Hepatic stellate cell (primary cell): ENCODE data around the gene USP12.
"Not testable (repeated sequence)": the region's sequence is repeated elsewhere in the genome, so short reads cannot be mapped to it uniquely, and the experiment has no call there.

ENCODE experiments used
- DNase-seq: peaks from one replicate; pipeline ENCODE4 v3.0.0; 2011; ENCODE audit warnings: low spot score

USP12 gene

DNA sequence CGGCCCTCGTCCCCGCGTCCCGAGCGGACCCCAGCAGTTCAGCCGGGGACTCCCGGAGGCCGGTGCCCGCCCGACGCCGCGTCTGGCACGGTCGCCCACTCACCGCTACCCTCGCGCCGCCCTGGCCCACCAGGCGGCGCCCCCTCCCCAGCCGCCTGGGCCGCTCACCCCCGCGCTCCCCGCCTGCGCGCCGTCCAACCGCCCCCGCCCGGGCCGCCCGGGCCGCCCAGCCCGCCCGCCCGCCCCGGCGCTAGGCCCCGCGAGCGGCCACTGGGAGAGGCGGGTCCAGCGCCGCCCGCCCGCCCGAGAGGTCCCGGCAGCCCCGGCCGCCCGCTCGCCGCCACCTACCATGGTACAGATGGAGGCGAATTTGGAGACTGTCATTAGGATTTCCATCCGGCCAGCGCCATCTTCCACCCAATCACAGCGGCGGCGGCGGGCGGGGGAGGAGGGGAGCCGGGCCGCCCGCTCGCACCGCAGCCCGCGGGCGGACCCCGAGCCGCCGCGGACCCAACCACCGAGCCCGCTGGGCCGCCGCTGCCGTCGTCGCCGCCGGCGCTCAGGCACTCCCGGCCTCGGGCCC is at the start of gene USP12:
TSS of gene USP12 (minus strand) at position 568 of the 583 bp plus-strand sequence. CDS start at position 396, 172 bp downstream.
- DNase-seq: peak; percentile 22

GRCh38 chr13:27219611-27220010 is 48.0 kb upstream of the USP12 start:
- no peak for DNase-seq

- DNase-seq: not testable (repeated sequence)
Observed at GRCh38 chr13:27218861-27219260, 47.2 kb upstream of the USP12 start.

DNA sequence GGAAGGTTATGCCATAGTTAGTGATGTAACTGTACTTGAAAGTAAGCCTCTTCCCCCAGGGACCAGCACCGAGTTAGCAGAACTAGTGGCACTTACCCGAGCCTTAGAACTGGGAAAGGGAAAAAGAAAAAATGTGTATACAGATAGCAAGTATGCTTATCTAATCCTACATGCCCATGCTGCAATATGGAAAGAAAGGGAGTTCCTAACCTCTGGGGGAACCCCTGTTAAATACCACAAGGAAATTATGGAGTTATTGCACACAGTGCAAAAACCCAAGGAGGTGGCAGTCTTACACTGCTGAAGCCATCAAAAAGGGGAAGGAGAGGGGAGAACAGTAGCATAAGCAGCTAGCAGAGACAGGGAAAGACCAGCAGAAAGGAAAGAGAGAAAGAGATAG is 46.2 kb upstream of the USP12 start:
- DNase-seq: not testable (repeated sequence)

DNA sequence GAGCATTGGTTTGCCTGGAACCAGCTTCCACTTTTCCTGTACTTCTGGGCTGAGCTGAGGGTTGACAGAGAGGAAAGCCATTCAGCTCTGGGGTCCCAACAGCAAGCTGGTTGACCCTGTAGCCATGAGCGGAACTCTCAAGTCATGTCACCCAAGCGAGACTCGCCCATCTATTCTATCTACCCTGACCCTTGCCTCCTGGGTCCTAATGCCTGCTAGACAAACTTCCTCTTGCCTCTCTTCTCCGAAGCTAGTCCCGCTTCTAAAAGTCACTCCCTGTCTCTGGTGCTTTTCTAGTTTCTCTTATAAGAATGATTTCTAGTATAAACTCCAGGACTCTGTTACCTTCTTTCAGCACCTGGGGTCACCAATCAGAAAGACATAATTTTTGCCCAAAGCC is 41.8 kb upstream of the USP12 start:
- DNase-seq: not testable (repeated sequence)

DNA sequence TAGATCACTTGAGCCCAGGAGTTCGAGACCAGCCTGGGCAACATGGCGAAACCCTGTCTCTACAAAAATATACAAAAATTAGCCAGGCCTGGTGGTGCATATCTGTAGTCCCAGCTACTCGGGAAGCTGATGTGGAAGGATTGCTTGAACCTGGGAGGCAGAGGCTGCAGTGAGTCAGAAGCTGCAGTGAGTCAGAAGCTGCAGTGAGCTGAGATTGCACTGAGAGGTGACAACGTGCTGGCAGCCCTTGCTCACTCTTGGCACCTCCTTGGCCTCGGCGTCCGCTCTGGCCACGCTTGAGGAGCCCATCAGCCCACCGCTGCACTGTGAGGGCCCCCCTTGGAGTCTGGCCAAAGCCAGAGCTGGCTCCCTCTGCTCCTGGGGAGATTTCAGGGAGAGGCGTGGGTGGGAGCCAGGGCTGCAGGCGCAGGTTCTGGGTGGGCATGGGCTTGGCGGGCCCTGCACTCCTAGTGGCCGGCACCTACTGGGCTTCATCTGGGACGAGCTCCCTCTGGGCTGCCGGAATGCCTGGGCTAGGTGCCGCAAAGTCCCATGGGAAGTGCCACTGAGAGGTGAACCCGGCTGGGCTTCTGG is 40.3 kb upstream of the USP12 start:
- no peak for DNase-seq

GRCh38 chr13:27211271-27211670 is 39.7 kb upstream of the USP12 start:
- DNase-seq: no peak

GRCh38 chr13:27208514-27208913 is 36.9 kb upstream of the USP12 start:
- DNase-seq: no peak

DNA sequence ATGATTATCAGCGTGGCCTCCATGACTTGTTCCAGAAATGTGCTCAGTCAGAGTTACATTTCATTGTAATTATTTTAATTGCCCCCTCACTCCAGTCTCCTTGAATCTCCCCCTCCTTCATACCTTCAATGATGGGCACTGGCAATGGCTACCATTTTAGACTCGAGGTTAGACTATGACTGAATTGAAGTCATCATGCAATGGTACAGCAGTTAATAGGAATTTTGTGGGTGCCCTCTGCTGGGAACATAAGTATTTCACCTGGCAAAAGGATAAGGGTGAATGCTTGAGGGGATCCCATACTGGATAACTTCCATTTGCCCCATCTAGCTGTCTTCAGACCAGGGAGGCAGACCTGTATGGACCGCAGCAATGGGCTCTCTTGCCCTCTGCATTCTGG is 32.2 kb upstream of the USP12 start:
- no peak for DNase-seq

DNA sequence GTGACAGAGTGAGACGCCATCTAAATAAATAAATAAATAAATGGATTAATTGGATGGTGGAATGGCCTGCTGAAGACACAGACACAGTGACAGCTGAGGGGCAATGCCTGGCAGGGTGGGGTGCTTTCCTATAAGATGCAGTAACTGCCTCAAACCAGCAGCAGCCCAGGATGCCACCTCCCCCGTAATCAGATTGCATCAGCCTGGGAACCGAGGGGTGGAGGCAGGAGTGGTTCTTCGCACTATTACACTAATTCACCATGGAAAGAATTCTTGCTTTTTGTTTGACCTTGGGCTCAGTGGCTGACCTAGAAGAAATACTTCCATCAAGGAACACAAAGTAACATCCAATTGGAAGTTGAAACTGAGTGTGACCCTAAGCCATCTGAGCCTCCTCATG is 31.6 kb upstream of the USP12 start:
- DNase-seq: no peak

DNA sequence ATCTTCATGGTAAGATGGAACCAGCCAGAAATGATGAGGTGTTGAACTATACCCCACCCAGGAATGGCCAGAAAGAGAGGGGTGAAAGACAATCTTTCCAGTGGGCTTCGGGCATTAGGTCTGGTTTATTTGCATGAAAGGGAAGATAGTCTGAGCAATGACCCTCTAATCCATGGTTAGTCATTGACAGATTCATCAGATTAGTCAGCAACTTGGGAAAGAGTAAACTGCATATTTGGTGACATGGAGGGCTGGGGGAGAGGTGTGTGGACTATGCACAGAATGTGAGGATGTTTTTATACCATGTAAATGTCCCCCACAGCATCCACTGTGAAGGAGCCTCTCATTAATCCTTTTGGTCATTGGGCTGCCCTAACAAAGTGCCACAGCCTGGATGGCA is 30.1 kb upstream of the USP12 start:
- no peak for DNase-seq

- DNase-seq: no peak
Observed at GRCh38 chr13:27200413-27201070, 28.9 kb upstream of the USP12 start.

GRCh38 chr13:27199696-27200095 is 28.1 kb upstream of the USP12 start:
- DNase-seq: no peak

GRCh38 chr13:27199211-27199610 is 27.6 kb upstream of the USP12 start:
- DNase-seq: no peak

- DNase-seq: peak; percentile 78
Observed at GRCh38 chr13:27194895-27195764, 23.5 kb upstream of the USP12 start.

GRCh38 chr13:27194209-27194608 is 22.6 kb upstream of the USP12 start:
- no peak for DNase-seq

GRCh38 chr13:27193496-27193895 is 21.9 kb upstream of the USP12 start:
- DNase-seq: no peak

DNA sequence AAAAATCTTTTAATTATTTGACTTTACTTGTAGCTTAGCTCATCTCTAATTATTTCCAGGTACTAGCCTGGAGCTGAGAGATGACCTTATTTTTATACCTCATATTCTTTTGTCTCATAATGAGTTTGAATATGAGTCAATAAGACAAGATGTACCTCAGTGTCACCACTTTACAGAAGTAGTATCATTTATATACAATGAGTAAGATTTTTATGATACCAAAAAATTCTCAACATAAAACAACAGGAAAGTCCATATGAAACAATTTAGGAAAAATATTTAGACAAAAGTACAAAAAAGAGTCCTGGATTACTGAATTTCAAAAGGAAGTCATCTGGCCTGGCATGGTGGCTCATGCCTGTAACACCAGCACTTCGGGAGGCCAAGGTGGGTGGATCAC is 21.4 kb upstream of the USP12 start:
- no peak for DNase-seq

DNA sequence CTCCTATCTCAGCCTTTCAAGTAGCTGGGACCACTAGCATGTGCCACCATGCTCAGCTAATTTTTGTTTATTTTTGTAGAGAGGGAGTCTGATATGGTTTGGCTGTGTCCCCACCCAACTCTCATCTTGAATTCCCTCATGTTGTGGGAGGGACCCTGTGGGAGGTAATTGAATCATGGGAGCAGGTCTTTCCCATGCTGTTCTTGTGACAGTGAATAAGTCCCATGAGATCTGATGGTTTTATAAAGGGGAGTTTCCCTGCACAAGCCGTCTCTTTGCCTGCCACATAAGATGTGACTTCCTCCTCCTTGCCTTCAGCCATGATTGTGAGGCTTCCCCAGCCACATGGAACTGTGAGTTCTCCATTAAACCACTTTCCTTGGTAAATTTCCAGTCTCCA is 20.8 kb upstream of the USP12 start:
- DNase-seq: not testable (repeated sequence)

GRCh38 chr13:27189192-27189591 is 17.6 kb upstream of the USP12 start:
- no peak for DNase-seq

DNA sequence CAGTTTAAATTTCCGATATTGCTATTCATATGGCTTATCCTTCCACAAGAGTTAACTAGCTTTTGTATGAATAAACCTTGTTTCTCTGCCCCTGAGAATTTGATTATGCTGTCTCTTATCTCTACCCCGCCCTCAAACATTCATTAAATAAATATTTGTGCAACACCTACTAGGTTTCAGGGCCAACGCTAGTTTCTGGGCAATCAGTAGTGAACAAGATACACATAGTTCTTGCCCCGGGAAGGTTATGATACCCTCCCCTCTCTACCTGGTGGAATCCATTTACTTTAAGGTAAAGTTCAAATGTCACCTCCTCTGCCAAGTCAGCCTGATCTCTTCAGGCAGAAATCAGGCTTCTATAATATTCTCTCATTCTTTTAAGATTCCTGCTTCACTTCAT is 16.6 kb upstream of the USP12 start:
- DNase-seq: no peak

DNA sequence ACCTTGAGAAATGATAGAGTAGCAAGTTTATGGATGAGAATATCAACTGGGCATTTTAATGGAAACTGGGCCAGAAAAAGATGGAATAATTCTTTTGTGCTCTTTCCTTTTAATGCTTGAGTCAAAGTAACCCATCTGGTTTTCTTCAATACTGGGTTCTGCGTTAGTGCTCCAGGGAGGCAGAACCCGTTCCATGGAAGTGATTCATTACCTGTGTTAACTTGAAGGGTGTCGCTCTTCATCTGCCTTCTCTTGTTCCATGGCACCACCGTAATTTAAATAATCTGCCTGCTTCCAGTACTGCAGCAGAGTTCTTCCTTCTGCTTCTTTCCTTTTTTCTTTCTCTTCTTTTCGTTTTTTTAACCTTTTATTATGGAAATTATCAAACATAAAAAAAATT is 14.7 kb upstream of the USP12 start:
- no peak for DNase-seq
